Astrocyte (in vitro differentiated cells and primary cell): ENCODE data around the gene PRKCH. TPM values are rescaled to one million over a fixed set of nuclear protein-coding genes. Genes with fewer than 3 reads are reported as not detected.

Source experiments
- DNase-seq: peaks from one replicate; pipeline ENCODE4 v3.0.0-alpha.2; 2010; ENCODE audit warnings: low read depth
- FAIRE-seq: peaks from 2 replicates; lab custom pipeline; 2011; peaks lifted over from hg19 to GRCh38; lab: Jason Lieb, UNC
- H2AFZ ChIP-seq: 2 replicates; pipeline ENCODE4 v1.6.0; 2012; ENCODE audit warnings: low read depth, low read length, inconsistent platforms
- H3K27ac ChIP-seq: 2 replicates; pipeline ENCODE4 v1.5.1; 2011; ENCODE audit warnings: low read depth, low read length, inconsistent platforms
- H3K27me3 ChIP-seq: 2 replicates; pipeline ENCODE4 v1.6.0; 2011; ENCODE audit warnings: low read length, inconsistent platforms; ENCODE audit not compliant: insufficient read depth
- H3K36me3 ChIP-seq: 2 replicates; pipeline ENCODE4 v1.5.1; 2011; ENCODE audit warnings: low read length, inconsistent platforms; ENCODE audit not compliant: insufficient read depth
- H3K4me1 ChIP-seq: 2 replicates; pipeline ENCODE4 v1.5.1; 2011; ENCODE audit warnings: low read length, inconsistent platforms; ENCODE audit not compliant: insufficient read depth
- H3K4me2 ChIP-seq: 2 replicates; pipeline ENCODE4 v1.6.0; 2012; ENCODE audit warnings: low read length, inconsistent platforms
- H3K4me3 ChIP-seq: 2 replicates; pipeline ENCODE4 v1.5.1; 2011; ENCODE audit warnings: low read depth, mild to moderate bottlenecking, low read length, inconsistent platforms; ENCODE audit not compliant: insufficient read depth
- H3K79me2 ChIP-seq: 2 replicates; pipeline ENCODE4 v1.6.0; 2012; ENCODE audit warnings: mild to moderate bottlenecking, low read length, inconsistent platforms; ENCODE audit not compliant: insufficient read depth
- H3K9ac ChIP-seq: 2 replicates; pipeline ENCODE4 v1.6.0; 2012; ENCODE audit warnings: mild to moderate bottlenecking, low read length, inconsistent platforms
- H3K9me3 ChIP-seq: 2 replicates; pipeline ENCODE4 v1.5.1; 2012; ENCODE audit warnings: low read depth, mild to moderate bottlenecking, low read length, inconsistent platforms; ENCODE audit not compliant: insufficient read depth
- H4K20me1 ChIP-seq: 2 replicates; pipeline ENCODE4 v1.6.0; 2012; ENCODE audit warnings: low read length, inconsistent platforms; ENCODE audit not compliant: insufficient read depth
- H3K27ac Mint-ChIP-seq: one replicate; pipeline ENCODE4 v1.8.0; 2021; ENCODE audit warnings: mild to moderate bottlenecking, mixed read lengths; ENCODE audit not compliant: unreplicated experiment
- H3K27me3 Mint-ChIP-seq: one replicate; pipeline ENCODE4 v1.8.0; 2021; ENCODE audit warnings: low read depth, mixed read lengths; ENCODE audit not compliant: unreplicated experiment
- H3K36me3 Mint-ChIP-seq: one replicate; pipeline ENCODE4 v1.8.0; 2021; ENCODE audit warnings: low read depth, mixed read lengths; ENCODE audit not compliant: unreplicated experiment
- H3K4me1 Mint-ChIP-seq: one replicate; pipeline ENCODE4 v1.8.0; 2021; ENCODE audit warnings: low read depth, mixed read lengths; ENCODE audit not compliant: unreplicated experiment
- H3K4me3 Mint-ChIP-seq: one replicate; pipeline ENCODE4 v1.8.0; 2021; ENCODE audit warnings: mild to moderate bottlenecking, moderate library complexity, mixed read lengths; ENCODE audit not compliant: unreplicated experiment
- H3K9me3 Mint-ChIP-seq: one replicate; pipeline ENCODE4 v1.8.0; 2021; ENCODE audit warnings: mild to moderate bottlenecking, mixed read lengths; ENCODE audit not compliant: unreplicated experiment
- CTCF ChIP-seq: IDR thresholded peaks from 2 replicates; pipeline ENCODE4 v1.5.1; 2011; ENCODE audit warnings: low read depth, mild to moderate bottlenecking, inconsistent platforms, low read length, moderate library complexity; ENCODE audit not compliant: insufficient read depth
- EZH2 ChIP-seq: IDR thresholded peaks from 2 replicates; pipeline ENCODE4 v1.6.1; 2012; ENCODE audit warnings: mild to moderate bottlenecking, low read length, inconsistent platforms; ENCODE audit not compliant: insufficient read depth
- total RNA-seq: library from RNA; stranded (reverse); gene quantifications from 2 replicates; pipeline ENCODE4 v1.2.1, GENCODE V29; 2021

PRKCH gene
- total RNA-seq, 1 donor from 2014 or later = 6.0 TPM

- no peaks in the 10 kb centered on the region for H4K20me1 ChIP-seq
- H3K4me2 ChIP-seq = no peak overlapping the region
- TF ChIP-seq CTCF (no peak), EZH2 (no peak)
- Mint-ChIP-seq H3K36me3 (peaks cover 6% of the 10 kb centered on the region), H3K4me3 (no peak overlapping the region), H3K27ac (no peak overlapping the region), H3K4me1 (no peaks in the 10 kb centered on the region), H3K9me3 (peaks cover 24% of the 10 kb centered on the region), H3K27me3 (no peaks in the 10 kb centered on the region)
- H3K27me3 ChIP-seq = no peaks in the 10 kb centered on the region
- H3K79me2 ChIP-seq = no peaks in the 10 kb centered on the region
- H3K27ac ChIP-seq = no peak overlapping the region
- H3K4me3 ChIP-seq = no peak overlapping the region
- H3K4me1 ChIP-seq = no peaks in the 10 kb centered on the region
- no peak overlapping the region for H3K9ac ChIP-seq
- FAIRE-seq = no peak
- H2AFZ ChIP-seq = no peak overlapping the region
- no peak for DNase-seq
- no peaks in the 10 kb centered on the region for H3K36me3 ChIP-seq
- peaks cover 20% of the 10 kb centered on the region for H3K9me3 ChIP-seq
Observed at GRCh38 chr14:61372842-61373555, 51.6 kb downstream of the PRKCH start.

- TF ChIP-seq EZH2 (no peak), CTCF (no peak)
- Mint-ChIP-seq H3K9me3 (peaks cover 24% of the 10 kb centered on the region), H3K27me3 (no peaks in the 10 kb centered on the region), H3K36me3 (peaks cover 6% of the 10 kb centered on the region), H3K4me1 (no peaks in the 10 kb centered on the region), H3K27ac (no peak overlapping the region), H3K4me3 (no peak overlapping the region)
- Histone ChIP-seq H3K27me3 (no peaks in the 10 kb centered on the region), H4K20me1 (no peaks in the 10 kb centered on the region), H3K27ac (no peak overlapping the region), H3K4me1 (no peaks in the 10 kb centered on the region), H3K4me2 (no peak overlapping the region), H3K9ac (no peak overlapping the region), H3K4me3 (no peak overlapping the region), H3K9me3 (peaks cover 20% of the 10 kb centered on the region), H2AFZ (no peak overlapping the region), H3K79me2 (no peaks in the 10 kb centered on the region), H3K36me3 (no peaks in the 10 kb centered on the region)
- FAIRE-seq = no peak
- no peak for DNase-seq
Observed at GRCh38 chr14:61374284-61374683, 52.9 kb downstream of the PRKCH start.

GRCh38 chr14:61375218-61375617 lies 53.8 kb downstream of the PRKCH start:
- Histone ChIP-seq H3K4me3 (no peak overlapping the region), H3K36me3 (no peaks in the 10 kb centered on the region), H3K9ac (no peak overlapping the region), H3K9me3 (peaks cover 20% of the 10 kb centered on the region), H3K27ac (no peak overlapping the region), H3K4me2 (no peak overlapping the region), H3K4me1 (no peaks in the 10 kb centered on the region), H4K20me1 (no peaks in the 10 kb centered on the region), H3K79me2 (no peaks in the 10 kb centered on the region), H3K27me3 (no peaks in the 10 kb centered on the region), H2AFZ (no peak overlapping the region)
- Mint-ChIP-seq H3K36me3 (peaks cover 6% of the 10 kb centered on the region), H3K9me3 (peaks cover 24% of the 10 kb centered on the region), H3K27ac (no peak overlapping the region), H3K27me3 (no peaks in the 10 kb centered on the region), H3K4me3 (no peak overlapping the region), H3K4me1 (no peaks in the 10 kb centered on the region)
- TF ChIP-seq CTCF (no peak), EZH2 (no peak)
- DNase-seq = no peak
- no peak for FAIRE-seq
